Coronary artery (tissue), 2 donors: ENCODE results near the gene DPP8.

Source experiments
- DNase-seq: peaks from one replicate; pipeline ENCODE4 v3.0.0-alpha.2; 2017; ENCODE audit warnings: low spot score
- H3K27ac ChIP-seq, 2 donors: fragments of 200-600 bp; sonication (generic); one replicate each; pipeline ENCODE4 v1.5.1; 2016 to 2019
- H3K4me3 ChIP-seq: fragments of 200-600 bp; sonication (generic); 2 replicates; pipeline ENCODE4 v1.5.1; 2016; ENCODE audit warnings: mild to moderate bottlenecking, moderate library complexity
- TF ChIP-seq, protein P1 (sequence below): fragments of 200-600 bp; sonication (generic); IDR thresholded peaks from one replicate; pipeline ENCODE4 v1.5.1; 2019; ENCODE audit warnings: antibody characterized with exemption

Gene DPP8

DNA sequence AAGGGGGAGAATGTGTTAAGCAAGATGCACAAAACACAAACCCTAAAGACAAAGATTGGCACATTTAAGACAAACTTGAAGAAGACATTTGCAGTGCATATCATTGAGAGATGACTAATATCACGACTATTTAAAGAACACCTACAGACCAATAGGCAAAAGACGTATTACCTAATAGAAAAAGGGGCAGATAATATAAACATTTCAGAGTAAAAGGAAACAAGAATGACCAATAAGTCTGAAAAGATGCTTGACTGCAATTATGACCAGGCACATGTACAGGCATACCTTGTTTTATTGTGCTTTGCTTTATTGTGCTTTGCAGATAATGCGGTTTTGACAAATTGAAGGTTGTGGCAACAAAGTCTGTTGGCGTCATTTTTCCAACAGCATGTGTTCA lies 17.7 kb upstream of the DPP8 start:
- no peak for DNase-seq
- Histone ChIP-seq H3K27ac (no peak overlapping the region), H3K4me3 (no peak overlapping the region)
- TF ChIP-seq, protein P1, sequence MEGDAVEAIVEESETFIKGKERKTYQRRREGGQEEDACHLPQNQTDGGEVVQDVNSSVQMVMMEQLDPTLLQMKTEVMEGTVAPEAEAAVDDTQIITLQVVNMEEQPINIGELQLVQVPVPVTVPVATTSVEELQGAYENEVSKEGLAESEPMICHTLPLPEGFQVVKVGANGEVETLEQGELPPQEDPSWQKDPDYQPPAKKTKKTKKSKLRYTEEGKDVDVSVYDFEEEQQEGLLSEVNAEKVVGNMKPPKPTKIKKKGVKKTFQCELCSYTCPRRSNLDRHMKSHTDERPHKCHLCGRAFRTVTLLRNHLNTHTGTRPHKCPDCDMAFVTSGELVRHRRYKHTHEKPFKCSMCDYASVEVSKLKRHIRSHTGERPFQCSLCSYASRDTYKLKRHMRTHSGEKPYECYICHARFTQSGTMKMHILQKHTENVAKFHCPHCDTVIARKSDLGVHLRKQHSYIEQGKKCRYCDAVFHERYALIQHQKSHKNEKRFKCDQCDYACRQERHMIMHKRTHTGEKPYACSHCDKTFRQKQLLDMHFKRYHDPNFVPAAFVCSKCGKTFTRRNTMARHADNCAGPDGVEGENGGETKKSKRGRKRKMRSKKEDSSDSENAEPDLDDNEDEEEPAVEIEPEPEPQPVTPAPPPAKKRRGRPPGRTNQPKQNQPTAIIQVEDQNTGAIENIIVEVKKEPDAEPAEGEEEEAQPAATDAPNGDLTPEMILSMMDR = no peak

DNA sequence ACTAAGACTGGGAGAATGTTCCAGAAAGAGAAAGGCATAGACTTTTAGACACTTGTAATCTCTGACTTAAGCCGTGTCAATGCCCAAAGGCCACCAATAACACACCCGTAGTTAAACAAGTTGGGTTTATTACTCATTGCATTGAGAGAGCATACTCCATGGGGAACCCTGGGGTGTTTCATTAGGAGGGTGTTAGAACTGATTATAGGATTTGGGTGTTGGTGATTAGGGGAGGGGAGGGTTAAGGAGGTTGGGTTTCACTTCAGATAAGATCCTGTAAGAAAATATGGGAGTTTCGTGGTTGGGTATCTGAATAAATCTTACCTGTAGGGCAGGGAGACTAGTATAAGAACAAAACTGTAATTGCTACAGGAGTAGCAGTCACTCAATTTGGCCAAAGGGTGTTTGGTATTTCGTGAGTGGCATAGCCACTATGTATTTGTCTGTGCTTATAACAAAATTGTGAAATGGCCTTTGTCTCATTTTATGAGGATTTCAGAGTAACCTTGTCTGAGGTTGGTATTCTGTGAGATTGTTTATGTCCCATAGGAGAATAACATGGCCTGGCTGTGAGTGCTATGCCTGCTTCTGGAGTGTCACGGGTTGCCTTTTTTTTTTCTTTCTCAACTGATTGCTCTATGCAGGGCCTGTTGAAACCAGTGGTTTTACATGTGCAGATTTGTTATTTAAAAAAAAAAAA lies 15.7 kb upstream of the DPP8 start:
- DNase-seq = no peak
- Histone ChIP-seq H3K4me3 (no peak overlapping the region), H3K27ac (no peak overlapping the region)
- TF ChIP-seq, protein P1 = no peak

DNA sequence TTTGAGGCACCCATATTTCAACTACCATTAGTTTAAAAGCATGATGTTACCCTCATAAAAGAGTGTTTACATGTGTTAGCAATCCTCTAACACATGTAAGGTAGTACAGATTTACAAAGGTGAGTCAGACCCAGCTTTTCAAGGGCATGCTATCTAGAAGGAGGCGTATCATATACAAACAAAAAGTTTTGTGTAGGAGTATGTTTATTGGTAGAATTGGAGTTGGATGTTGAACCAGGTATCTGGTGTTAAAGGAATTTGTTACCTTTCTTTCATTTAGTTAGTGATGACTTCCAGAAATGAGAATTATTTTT lies 15.2 kb upstream of the DPP8 start:
- H3K4me3 ChIP-seq = no peak overlapping the region
- DNase-seq = no peak
- TF ChIP-seq, protein P1 = no peak
- H3K27ac ChIP-seq = no peak overlapping the region

DNA sequence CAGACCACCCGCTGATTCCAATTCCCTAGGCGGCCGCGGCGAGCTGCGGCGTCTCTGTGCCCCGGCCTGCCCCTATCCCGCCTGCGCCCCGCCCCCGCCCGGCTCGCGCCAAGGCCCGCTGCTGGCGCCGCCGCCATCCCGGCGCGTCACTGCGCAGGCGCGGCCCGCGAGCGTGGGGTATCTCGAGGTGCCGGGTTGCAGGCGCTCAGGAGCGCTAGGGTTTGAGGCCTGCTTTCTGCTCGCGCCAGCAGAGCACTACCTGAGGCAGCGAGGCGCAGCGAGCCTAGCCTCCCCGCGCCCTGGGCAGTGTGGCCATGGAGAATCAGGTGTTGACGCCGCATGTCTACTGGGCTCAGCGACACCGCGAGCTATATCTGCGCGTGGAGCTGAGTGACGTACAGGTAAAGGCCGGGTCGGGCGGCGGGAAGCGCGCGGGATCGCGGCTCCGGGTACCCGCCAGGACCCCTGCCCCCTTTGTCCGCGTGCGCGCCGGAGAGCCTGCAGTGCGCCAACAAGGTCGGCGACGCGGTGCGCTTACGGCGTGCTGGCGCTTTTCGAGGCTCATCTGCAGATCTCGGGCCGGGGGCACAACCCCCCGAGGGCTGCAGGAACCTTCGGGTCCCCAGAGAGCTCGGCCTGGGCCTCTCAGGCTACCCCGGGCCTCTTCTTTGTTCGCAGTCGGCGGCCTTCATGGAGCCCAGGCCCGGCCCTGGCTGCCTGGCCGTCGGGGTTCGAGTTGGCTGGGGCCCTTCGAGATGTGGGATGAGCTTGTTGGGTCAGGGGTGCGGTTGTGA lies 13.0 kb upstream of the DPP8 start, which contains the start of gene HACD3:
Gene HACD3 (plus strand): TSS at position 146 of the 794 bp plus-strand sequence. CDS start 169 bp downstream, at position 315.
- TF ChIP-seq, protein P1 = no peak
- Histone ChIP-seq H3K4me3 (peak within 1 kb of the TSS; percentile 94), H3K27ac (peak within 1 kb of the TSS; percentile 12 to 62)
- DNase-seq = peak; percentile 79

DNA sequence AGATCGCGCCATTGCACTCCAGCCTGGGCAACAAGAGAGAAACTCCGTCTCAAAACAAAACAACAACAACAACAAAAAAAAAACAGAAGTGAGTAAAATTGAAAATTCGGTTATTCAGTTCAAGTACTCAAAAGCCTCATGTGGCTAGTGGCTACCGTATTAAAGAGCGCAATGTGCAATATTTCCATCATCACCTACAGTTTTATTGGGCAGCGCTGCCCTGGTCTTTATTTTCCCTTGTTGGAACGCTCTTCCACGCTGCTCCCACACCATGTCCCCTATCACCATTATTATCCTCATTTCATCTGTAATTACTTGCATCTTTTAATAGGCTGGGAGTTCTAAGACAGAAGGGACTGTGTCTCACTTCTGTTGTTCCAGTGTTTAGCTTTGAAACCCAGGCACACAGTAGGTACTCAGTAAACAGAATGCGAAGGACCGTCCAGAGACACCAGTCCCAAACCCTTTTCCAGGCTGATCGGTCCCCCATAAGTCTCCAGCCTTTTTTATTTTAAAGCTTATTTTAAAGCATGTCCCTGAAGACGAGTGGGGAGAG lies 12.4 kb upstream of the DPP8 start:
- TF ChIP-seq, protein P1 = no peak
- H3K4me3 ChIP-seq = peak overlapping the region; percentile 94
- H3K27ac ChIP-seq = peak overlapping the region; percentile 12 to 62
- no peak for DNase-seq

DNA sequence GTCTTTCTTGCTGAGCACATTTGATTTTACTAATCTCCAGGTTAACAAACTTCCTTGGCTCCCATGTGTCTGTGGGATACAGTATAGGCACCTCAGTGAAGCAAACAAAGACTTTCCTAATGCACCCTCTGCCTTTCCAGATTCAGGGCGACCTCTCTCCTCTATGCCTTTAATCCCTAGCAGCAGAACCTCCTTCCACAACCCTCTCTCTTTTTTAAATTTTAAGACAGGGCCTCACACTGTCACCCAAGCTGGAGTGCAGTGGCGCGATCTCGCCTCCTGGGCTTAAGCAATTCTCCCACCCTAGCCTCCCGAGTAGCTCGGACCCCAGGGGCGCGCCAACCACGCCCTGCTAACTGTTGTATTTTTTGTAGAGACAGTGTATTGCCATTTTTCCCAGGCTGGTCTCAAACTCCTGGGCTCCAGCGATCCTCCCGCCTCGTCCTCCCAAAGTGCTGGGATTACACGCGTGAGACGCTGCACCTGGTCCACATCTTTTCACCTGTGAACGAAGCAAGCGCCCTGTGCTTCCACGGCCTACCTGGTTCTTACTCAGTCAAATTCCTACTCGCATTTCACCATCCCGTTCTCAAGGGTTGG lies 11.1 kb upstream of the DPP8 start:
- Histone ChIP-seq H3K4me3 (no peak overlapping the region), H3K27ac (no peak overlapping the region)
- TF ChIP-seq, protein P1 = no peak
- no peak for DNase-seq
